Measurements from ENCODE around the gene S100A16.
"Not testable (repeated sequence)": the region's sequence is repeated elsewhere in the genome, so short reads cannot be mapped to it uniquely, and the experiment has no call there.

Gene S100A16

DNA sequence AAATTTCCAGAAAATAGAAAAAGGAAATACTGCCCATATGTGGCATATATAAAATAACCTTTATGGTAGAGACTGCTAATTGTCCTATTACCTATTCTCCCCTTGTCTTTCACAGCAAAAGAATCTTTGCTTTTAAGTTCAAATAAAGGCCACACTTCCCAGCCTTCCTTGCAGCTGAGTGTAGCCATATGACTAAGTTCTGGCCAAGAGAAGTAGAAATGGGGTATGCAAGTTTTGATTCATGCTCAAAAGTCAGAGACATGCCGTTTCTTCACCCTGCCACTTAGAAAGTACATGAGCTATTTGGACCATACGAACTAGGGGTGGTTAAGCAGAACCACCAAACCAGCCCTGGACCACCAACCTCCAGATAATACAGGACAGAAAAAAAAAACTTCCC, 29.0 kb downstream of the S100A16 start:
- DNase-seq (ENCODE audit: extremely low read depth, low read depth): no peak
- TF ChIP-seq, protein P1, sequence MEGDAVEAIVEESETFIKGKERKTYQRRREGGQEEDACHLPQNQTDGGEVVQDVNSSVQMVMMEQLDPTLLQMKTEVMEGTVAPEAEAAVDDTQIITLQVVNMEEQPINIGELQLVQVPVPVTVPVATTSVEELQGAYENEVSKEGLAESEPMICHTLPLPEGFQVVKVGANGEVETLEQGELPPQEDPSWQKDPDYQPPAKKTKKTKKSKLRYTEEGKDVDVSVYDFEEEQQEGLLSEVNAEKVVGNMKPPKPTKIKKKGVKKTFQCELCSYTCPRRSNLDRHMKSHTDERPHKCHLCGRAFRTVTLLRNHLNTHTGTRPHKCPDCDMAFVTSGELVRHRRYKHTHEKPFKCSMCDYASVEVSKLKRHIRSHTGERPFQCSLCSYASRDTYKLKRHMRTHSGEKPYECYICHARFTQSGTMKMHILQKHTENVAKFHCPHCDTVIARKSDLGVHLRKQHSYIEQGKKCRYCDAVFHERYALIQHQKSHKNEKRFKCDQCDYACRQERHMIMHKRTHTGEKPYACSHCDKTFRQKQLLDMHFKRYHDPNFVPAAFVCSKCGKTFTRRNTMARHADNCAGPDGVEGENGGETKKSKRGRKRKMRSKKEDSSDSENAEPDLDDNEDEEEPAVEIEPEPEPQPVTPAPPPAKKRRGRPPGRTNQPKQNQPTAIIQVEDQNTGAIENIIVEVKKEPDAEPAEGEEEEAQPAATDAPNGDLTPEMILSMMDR (IDR thresholded peaks at IDR 0.05; ENCODE audit: low read depth, low read length): no peak

DNA sequence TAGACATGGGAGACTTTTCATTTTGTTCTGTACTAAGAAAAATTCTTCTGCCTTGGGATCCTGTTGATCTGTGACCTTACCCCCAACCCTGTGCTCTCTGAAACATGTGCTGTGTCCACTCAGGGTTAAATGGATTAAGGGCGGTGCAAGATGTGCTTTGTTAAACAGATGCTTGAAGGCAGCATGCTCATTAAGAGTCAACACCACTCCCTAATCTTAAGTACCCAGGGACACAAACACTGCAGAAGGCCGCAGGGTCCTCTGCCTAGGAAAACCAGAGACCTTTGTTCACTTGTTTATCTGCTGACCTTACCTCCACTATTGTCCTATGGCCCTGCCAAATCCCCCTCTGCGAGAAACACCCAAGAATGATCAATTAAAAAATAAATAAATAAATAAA, 29.4 kb downstream of the S100A16 start:
- not testable (repeated sequence) for DNase-seq (ENCODE audit: extremely low read depth, low read depth)

DNA sequence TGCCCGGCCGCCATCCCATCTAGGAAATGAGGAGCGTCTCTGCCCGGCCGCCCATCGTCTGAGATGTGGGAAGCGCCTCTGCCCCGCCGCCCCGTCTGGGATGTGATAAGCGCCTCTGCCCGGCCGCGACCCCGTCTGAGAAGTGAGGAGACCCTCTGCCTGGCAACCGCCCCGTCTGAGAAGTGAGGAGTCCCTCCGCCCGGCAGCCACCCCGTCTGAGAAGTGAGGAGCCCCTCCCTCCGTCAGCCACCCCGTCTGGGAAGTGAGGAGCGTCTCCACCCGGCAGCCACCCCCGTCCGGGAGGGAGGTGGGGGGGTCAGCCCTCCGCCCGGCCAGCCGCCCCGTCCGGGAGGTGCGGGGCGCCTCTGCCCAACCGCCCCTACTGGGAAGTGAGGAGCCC, 30.1 kb downstream of the S100A16 start:
- not testable (repeated sequence) for DNase-seq (ENCODE audit: extremely low read depth, low read depth)

DNA sequence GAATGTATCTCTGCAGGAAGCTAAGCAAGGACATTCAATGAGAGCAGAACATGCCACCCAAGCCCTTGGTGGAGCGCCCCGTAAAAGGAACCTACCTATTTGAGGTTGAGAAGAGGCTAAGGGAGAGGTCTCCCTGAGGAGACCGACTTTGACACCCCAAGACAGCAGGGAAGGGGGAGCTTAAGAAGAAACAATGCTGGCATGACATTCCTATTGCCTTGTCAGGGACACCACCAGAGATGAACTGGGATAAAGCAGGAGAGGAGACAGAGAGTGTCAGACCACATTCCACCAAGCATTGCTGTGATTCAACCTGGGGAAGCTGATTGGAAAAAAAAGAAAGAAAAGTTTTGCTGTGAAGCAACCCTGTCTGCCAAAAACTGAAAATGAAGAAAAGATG, 34.0 kb downstream of the S100A16 start:
- no peak for DNase-seq (ENCODE audit: extremely low read depth, low read depth)
- TF ChIP-seq, protein P1 (IDR thresholded peaks at IDR 0.05; ENCODE audit: low read depth, low read length): no peak

DNA sequence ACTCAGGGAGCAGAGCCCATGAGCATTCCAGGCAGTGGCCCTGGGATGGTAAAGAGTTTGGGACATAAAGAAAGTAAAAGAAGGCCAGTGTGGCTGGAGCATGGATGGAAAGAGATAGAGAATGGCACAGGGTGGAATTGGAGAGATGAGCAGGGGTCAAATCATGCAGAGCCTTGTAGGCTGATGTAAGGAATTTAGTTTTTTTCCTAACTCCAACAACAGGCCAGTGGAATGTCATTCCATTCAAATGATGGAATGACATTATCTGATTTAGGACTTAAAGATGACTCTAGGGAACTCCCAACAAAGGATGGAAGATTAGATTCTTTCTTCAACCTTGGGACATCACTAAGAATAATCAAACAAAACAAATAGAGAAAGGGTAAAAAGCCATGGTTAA, 34.4 kb downstream of the S100A16 start:
- DNase-seq (ENCODE audit: extremely low read depth, low read depth): no peak
- TF ChIP-seq, protein P1 (IDR thresholded peaks at IDR 0.05; ENCODE audit: low read depth, low read length): no peak

DNA sequence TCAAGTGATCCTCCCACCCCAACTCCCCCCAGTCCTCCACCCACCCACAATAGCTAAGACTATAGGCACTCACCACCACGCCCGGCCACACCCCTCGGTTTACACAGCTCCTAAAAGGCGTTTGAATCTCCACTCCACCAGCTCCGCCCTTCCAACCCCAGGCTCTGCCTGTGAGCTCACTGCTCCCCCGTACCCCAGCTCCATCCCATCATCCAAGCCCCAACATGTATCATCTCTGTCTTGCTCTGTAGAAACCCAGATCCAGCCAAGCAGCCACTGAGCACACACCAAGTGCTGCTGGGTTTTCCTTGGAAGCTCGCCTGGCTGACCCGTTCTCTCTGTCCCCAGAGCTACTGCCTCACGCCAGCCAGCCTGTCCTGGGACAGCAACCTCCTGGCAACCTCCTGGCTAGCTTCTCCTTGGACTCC, 35.3 kb downstream of the S100A16 start:
- DNase-seq (ENCODE audit: extremely low read depth, low read depth): no peak
- TF ChIP-seq, protein P1 (IDR thresholded peaks at IDR 0.05; ENCODE audit: low read depth, low read length): no peak

DNA sequence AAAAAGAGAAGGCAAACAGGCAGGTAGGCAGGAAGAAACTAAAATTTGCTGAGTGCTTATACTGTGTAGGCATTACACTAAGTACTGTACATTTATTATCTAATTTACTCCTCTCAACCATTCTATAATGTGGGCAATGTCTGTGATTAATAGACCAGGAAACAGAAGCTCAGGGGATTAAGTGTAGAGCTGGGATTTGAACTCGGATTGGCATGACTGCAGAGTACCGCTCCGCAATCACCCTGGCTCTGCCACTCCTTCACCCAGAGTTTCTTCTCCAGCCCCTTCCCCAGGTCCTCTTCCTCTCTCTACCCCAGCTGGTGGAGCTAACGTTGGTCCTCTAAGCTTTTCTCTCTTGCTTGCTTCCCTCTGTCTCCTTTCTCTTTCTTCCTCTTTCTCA, 35.8 kb downstream of the S100A16 start:
- DNase-seq (ENCODE audit: extremely low read depth, low read depth): no peak
- TF ChIP-seq, protein P1 (IDR thresholded peaks at IDR 0.05; ENCODE audit: low read depth, low read length): no peak

DNA sequence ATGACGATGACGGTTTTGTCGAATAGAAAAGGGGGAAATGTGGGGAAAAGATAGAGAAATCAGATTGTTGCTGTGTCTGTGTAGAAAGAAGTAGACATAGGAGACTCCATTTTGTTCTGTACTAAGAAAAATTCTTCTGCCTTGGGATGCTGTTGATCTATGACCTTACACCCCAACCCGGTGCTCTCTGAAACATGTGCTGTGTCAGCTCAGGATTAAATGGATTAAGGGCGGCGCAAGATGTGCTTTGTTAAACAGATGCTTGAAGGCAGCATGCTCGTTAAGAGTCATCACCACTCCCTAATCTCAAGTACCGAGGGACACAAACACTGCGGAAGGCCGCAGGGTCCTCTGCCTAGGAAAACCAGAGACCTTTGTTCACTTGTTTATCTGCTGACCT, 37.4 kb downstream of the S100A16 start:
- DNase-seq (ENCODE audit: extremely low read depth, low read depth): not testable (repeated sequence)

DNA sequence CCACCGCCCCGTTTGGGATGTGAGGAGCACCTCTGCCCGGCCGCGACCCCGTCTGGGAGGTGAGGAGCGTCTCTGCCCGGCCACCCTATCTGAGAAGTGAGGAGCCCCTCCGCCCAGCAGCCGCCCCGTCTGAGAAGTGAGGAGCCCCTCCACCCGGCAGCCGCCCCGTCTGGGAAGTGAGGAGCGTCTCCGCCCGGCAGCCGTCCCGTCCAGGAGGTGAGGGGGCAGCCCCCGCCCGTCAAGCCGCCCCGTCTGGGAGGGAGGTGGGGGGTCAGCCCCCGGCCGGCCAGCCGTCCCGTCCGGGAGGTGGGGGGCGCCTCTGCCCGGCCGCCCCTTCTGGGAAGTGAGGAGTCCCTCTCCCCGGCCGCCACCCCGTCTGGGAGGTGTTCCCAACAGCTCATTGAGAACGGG, 37.9 kb downstream of the S100A16 start:
- not testable (repeated sequence) for DNase-seq (ENCODE audit: extremely low read depth, low read depth)

DNA sequence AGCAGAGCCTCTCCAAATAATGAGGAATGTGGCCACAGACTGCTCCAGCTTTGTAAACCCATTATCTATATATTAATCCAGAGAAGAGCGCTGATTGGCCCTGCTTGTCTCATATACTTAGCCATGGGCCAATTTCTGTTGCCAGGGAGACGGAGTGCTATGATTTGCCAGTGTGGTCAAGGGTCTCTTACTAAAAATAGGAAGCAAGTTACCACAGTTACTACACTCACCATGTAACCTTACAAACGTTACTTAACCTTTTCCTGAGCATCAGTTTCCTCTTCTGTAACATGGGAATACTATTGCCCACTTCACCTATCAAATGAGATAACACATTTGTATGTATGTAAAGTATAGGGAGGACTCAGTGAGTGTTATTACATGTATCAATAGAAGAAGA, 39.6 kb downstream of the S100A16 start:
- TF ChIP-seq, protein P1 (IDR thresholded peaks at IDR 0.05; ENCODE audit: low read depth, low read length): no peak
- no peak for DNase-seq (ENCODE audit: extremely low read depth, low read depth)
